Effector memory CD4-positive, alpha-beta T cell (primary cell): Measurements from ENCODE around the gene HTR3D.

Experiments
- DNase-seq, 3 donors: peaks; one replicate each; pipeline ENCODE4 v3.0.0-alpha.2; 2020
- H3K27ac ChIP-seq: 2 replicates; pipeline ENCODE4 v1.7.0; 2013; ENCODE audit warnings: mild to moderate bottlenecking, low read length, moderate library complexity; ENCODE audit not compliant: insufficient read depth, poor library complexity, severe bottlenecking
- H3K27me3 ChIP-seq: replicated peaks from 2 replicates; pipeline ENCODE4 v1.7.0; 2013; ENCODE audit warnings: mild to moderate bottlenecking, low read length; ENCODE audit not compliant: insufficient read depth, control insufficient read depth, poor library complexity, severe bottlenecking
- H3K36me3 ChIP-seq: 2 replicates; pipeline ENCODE4 v1.7.0; 2013; ENCODE audit warnings: mild to moderate bottlenecking, low read length, moderate library complexity; ENCODE audit not compliant: control insufficient read depth, insufficient read depth
- H3K4me1 ChIP-seq: 2 replicates; pipeline ENCODE4 v1.7.0; 2013; ENCODE audit warnings: low read length, mild to moderate bottlenecking; ENCODE audit not compliant: control insufficient read depth, insufficient read depth, poor library complexity, severe bottlenecking
- H3K4me3 ChIP-seq: 2 replicates; pipeline ENCODE4 v1.7.0; 2013; ENCODE audit warnings: low read length, low read depth, mild to moderate bottlenecking; ENCODE audit not compliant: insufficient read depth, poor library complexity, severe bottlenecking
- H3K9me3 ChIP-seq: 2 replicates; pipeline ENCODE4 v1.7.0; 2013; ENCODE audit warnings: mild to moderate bottlenecking, low read length, moderate library complexity; ENCODE audit not compliant: control insufficient read depth
- total RNA-seq, 3 donors: gene quantifications; one replicate each; lab custom pipeline; 2026; lab: John Stamatoyannopoulos, UW

The HTR3D gene, protein sequence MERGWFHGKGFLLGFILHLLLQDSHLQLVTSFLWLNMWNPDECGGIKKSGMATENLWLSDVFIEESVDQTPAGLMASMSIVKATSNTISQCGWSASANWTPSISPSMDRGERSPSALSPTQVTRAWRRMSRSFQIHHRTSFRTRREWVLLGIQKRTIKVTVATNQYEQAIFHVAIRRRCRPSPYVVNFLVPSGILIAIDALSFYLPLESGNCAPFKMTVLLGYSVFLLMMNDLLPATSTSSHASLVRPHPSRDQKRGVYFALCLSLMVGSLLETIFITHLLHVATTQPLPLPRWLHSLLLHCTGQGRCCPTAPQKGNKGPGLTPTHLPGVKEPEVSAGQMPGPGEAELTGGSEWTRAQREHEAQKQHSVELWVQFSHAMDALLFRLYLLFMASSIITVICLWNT
- total RNA-seq: 0 reads per million in 3 donors

GRCh38 chr3:184031187-184031792 lies at the start of gene HTR3D:
Gene HTR3D, plus strand, starts transcription at chr3:184031742. Its CDS starts 0 bp downstream, at chr3:184031742.
- no peaks in the 10 kb centered on the region for H3K4me1 ChIP-seq
- no peaks in the 10 kb centered on the region for H3K9me3 ChIP-seq
- no peak for DNase-seq
- H3K27me3 ChIP-seq: no peaks in the 10 kb centered on the region
- no peak within 1 kb of the TSS for H3K4me3 ChIP-seq
- H3K36me3 ChIP-seq: no peaks in the 10 kb centered on the region
- H3K27ac ChIP-seq: no peak within 1 kb of the TSS

DNA sequence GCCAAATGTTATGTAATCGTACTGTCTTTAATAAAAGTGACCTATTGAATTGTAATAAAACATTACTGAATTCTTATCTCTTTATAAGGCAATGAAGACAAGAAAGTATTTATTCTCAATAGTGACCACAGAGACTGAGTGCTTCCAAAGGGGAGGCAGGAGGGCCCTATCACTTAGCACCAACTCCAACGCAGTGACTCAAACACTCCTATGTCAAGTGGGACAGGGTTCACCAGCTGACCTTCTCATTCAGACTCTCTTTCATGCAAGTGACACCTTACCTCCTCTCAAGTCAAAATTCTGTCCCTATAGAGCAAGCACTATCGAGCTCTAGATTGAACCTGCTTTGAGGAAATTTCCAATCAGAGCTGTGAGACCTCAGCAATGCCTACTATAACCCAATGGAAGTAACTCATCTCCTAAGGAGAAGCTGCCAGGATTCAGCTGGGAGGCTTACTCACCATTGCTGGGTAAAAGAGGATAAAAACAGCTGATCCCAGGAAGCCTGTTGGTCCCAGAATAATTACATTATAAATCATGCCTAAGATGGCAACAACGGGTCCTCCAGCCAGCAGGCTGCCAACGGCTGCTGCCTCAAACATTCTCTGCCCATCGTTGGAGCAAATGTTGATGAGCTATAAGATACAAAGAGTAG lies 49.4 kb upstream of the HTR3D start:
- no peak for DNase-seq
- H3K4me3 ChIP-seq: no peak overlapping the region
- H3K9me3 ChIP-seq: no peaks in the 10 kb centered on the region
- no peaks in the 10 kb centered on the region for H3K4me1 ChIP-seq
- no peaks in the 10 kb centered on the region for H3K27me3 ChIP-seq
- peaks cover 28% of the 10 kb centered on the region for H3K36me3 ChIP-seq
- no peak overlapping the region for H3K27ac ChIP-seq

DNA sequence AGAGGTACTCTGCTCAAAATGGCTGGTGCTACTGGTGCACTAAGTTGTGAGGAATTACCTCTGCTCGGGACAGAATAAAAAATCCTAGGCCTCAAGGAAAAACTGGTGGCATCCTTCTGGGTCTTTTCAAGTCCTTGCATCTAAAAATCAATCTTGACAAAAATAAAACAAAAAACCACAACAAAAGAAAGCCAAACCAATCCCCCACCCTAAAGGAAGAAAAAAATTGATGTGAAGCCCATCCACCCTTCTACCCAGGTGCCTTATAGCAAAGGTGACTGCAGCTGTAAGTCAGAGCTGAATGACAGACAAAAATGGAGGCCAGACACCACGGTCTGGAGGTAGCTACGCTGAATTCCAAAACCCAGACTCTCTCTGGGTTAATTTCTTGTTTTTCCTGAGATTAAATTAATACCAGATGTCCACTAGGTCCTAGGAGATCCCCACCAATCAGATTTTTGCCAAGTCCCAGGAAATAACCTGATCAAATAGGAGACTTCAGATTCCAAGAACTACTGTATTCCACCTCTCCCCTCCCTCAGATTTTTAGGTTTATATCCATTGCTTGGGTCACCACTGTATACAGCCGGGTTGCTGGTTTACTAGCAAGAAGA lies 47.3 kb upstream of the HTR3D start:
- peaks cover 42% of the 10 kb centered on the region for H3K36me3 ChIP-seq
- H3K27ac ChIP-seq: no peak overlapping the region
- no peak overlapping the region for H3K4me3 ChIP-seq
- no peaks in the 10 kb centered on the region for H3K4me1 ChIP-seq
- DNase-seq: no peak
- H3K9me3 ChIP-seq: no peaks in the 10 kb centered on the region
- H3K27me3 ChIP-seq: no peaks in the 10 kb centered on the region

DNA sequence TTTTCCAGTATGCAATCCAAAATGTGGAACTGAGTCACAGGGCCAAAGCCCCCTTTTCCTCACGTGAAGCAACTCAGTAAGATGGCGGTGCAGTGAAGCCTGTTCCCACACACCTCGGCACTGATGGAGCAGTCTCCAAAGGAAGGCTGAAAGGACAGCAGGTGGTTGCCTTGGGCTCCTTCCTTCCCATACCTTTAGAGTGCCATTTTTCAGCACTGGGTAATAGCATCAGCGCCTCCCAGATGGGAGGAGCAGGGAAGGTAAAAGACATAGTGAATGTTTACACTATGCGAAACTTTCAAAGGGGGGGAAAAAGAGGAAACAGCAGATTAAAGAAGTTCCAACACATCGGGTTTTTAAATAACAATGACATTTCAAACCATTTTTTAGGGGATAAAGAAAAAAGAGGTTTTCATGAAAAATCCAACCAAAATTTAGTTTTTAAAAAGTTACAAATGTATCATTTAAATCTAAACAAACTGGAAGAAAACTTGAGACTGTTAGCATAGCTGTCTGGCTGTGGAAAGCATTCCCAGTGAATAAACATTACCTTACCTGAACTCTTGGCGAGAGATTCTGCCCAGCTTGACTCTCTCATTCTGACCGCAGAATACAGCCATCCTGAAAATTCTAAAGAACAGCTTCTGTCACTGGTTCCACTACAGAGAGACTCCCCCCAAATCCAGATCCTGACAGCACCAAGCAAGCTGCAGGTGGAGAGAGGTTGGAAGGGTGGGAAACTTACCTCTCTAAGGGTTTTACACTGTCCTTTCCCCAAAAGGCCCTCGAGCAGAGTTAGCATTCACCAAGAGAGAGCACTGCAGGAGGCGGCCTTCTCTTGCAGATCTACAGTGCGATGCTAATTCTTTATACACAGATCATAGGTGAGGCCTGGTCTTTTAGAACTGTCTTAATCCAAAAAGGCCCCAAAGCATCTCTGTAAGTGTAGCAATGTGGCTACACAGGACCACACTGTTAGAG lies 46.5 kb upstream of the HTR3D start:
- Histone ChIP-seq H3K36me3 (peaks cover 42% of the 10 kb centered on the region), H3K9me3 (no peaks in the 10 kb centered on the region), H3K27me3 (no peaks in the 10 kb centered on the region), H3K4me1 (no peaks in the 10 kb centered on the region), H3K27ac (no peak overlapping the region), H3K4me3 (no peak overlapping the region)
- no peak for DNase-seq

- no peak overlapping the region for H3K4me3 ChIP-seq
Measured at GRCh38 chr3:183987000-183987600, 44.4 kb upstream of the HTR3D start.

DNA sequence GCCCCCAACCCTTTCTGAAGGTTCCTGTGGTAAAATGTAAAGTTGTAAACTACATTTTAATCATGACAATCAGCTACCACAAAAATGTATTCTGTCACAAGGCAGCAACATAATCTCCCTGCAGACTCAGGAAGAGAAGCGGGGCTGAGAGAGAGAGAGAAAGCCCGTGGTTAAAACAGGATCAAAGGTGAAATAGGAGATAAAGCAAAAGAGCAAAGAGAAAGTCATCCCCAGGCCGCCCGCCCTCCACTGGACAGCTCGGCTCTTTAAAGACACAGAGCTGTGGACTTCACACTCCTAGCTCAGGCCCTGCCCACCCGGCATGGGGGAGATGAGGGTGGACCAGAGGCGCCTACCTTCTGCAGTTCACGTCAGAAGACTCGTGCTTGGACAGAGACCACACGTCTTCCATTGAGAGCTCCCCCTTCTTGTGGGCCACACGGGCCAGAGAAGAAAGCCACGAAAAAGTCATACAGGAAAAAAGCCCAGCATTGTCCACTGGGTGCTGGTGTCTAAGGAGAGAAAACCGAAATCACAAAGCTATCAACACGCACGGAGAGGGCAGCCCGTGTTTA lies 43.2 kb upstream of the HTR3D start:
- DNase-seq: no peak
- no peak overlapping the region for H3K27ac ChIP-seq
- H3K36me3 ChIP-seq: peaks cover 37% of the 10 kb centered on the region

More at GRCh38 chr3:183987000-183987600, 44.4 kb upstream of the HTR3D start:
- Histone ChIP-seq H3K36me3 (peaks cover 42% of the 10 kb centered on the region), H3K27ac (no peak overlapping the region), H3K9me3 (no peaks in the 10 kb centered on the region), H3K4me1 (no peaks in the 10 kb centered on the region), H3K27me3 (no peaks in the 10 kb centered on the region)
- DNase-seq: no peak

GRCh38 chr3:183991403-183991802 lies 40.1 kb upstream of the HTR3D start:
- no peak overlapping the region for H3K27ac ChIP-seq
- H3K4me1 ChIP-seq: no peaks in the 10 kb centered on the region
- H3K9me3 ChIP-seq: no peaks in the 10 kb centered on the region
- no peaks in the 10 kb centered on the region for H3K27me3 ChIP-seq
- no peak overlapping the region for H3K4me3 ChIP-seq
- peaks cover 17% of the 10 kb centered on the region for H3K36me3 ChIP-seq
- no peak for DNase-seq

More for the DNA sequence above, 43.2 kb upstream of the HTR3D start:
- no peaks in the 10 kb centered on the region for H3K4me1 ChIP-seq
- H3K9me3 ChIP-seq: no peaks in the 10 kb centered on the region
- no peaks in the 10 kb centered on the region for H3K27me3 ChIP-seq
- H3K4me3 ChIP-seq: no peak overlapping the region

DNA sequence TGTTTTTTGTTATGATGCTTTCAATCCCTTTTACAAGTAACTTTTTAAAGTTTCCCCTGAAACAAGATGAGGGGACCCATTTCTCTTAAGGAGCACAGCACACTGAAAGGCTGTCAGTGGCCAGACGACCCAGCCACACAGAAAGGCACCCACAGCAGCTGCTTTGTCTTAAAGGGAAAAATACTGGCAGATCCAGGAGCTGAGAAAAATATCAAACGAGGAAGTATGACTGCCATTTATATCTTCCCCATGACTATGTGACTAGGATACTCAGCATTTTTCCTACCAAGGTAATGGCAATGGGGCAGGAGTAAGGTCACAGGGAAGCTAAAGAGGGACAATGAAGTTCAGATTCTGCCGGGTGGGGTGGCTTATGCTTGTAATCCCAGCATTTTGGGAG lies 29.8 kb upstream of the HTR3D start:
- no peaks in the 10 kb centered on the region for H3K4me1 ChIP-seq
- H3K36me3 ChIP-seq: no peaks in the 10 kb centered on the region
- no peaks in the 10 kb centered on the region for H3K9me3 ChIP-seq
- H3K27ac ChIP-seq: no peak overlapping the region
- no peak overlapping the region for H3K4me3 ChIP-seq
- no peaks in the 10 kb centered on the region for H3K27me3 ChIP-seq
- DNase-seq: no peak
